Endodermal cell (in vitro differentiated cells): Measurements from ENCODE around the gene C12orf50. TPM values are rescaled to one million over a fixed set of nuclear protein-coding genes. Genes with fewer than 3 reads are reported as not detected.

Experiments
- DNase-seq: peaks from one replicate; pipeline ENCODE4 v3.0.0-alpha.2; 2017
- H3K27ac ChIP-seq: 2 replicates; pipeline ENCODE4 v1.5.1; 2013; ENCODE audit warnings: mild to moderate bottlenecking, low read depth, low read length, moderate library complexity
- H3K27me3 ChIP-seq: 2 replicates; pipeline ENCODE4 v1.6.1; 2013; ENCODE audit warnings: mild to moderate bottlenecking, low read length, moderate library complexity; ENCODE audit not compliant: insufficient read depth, control insufficient read depth, poor library complexity, severe bottlenecking
- H3K36me3 ChIP-seq: 2 replicates; pipeline ENCODE4 v1.7.0; 2013; ENCODE audit warnings: mild to moderate bottlenecking, low read length, moderate library complexity; ENCODE audit not compliant: control insufficient read depth, insufficient read depth
- H3K4me1 ChIP-seq: one replicate; pipeline ENCODE4 v1.7.0; 2013; ENCODE audit warnings: low read length; ENCODE audit not compliant: control insufficient read depth, insufficient read depth
- H3K4me3 ChIP-seq: 2 replicates; pipeline ENCODE4 v1.5.1; 2013; ENCODE audit warnings: mild to moderate bottlenecking, low read length, moderate library complexity
- H3K9ac ChIP-seq: 2 replicates; pipeline ENCODE4 v1.6.1; 2013; ENCODE audit warnings: mild to moderate bottlenecking, low read length, moderate library complexity; ENCODE audit not compliant: poor library complexity, severe bottlenecking; ENCODE audit errors: extremely low read depth
- H3K9me3 ChIP-seq: 2 replicates; pipeline ENCODE4 v1.6.1; 2013; ENCODE audit warnings: mild to moderate bottlenecking, low read length, moderate library complexity; ENCODE audit not compliant: control insufficient read depth
- H3K27ac Mint-ChIP-seq: 2 replicates; pipeline ENCODE4 v1.8.0; 2020; ENCODE audit warnings: mixed read lengths
- H3K27me3 Mint-ChIP-seq: 2 replicates; pipeline ENCODE4 v1.8.0; 2021; ENCODE audit warnings: mild to moderate bottlenecking, mixed read lengths; ENCODE audit not compliant: insufficient read depth
- H3K36me3 Mint-ChIP-seq: 2 replicates; pipeline ENCODE4 v1.8.0; 2020; ENCODE audit warnings: low read depth, mixed read lengths
- H3K4me1 Mint-ChIP-seq: 2 replicates; pipeline ENCODE4 v1.8.0; 2020; ENCODE audit warnings: mixed read lengths
- H3K4me3 Mint-ChIP-seq: 2 replicates; pipeline ENCODE4 v1.8.0; 2020; ENCODE audit warnings: mild to moderate bottlenecking, moderate library complexity, mixed read lengths
- H3K9me3 Mint-ChIP-seq: 2 replicates; pipeline ENCODE4 v1.8.0; 2020; ENCODE audit warnings: mild to moderate bottlenecking, mixed read lengths
- CTCF ChIP-seq: fragments of 200-600 bp; sonication (generic); conservative IDR thresholded peaks from 2 replicates; pipeline ENCODE4 v1.5.0; 2021; ENCODE audit warnings: antibody characterized with exemption, mild to moderate bottlenecking
- WGBS, 2 experiments: methylation state at CpG; one replicate each; pipeline versions ENCODE4 v1.1.5 to v1.1.7; 2013; ENCODE audit warnings: missing lambda C conversion rate in 2 of 2, mixed read lengths in 1 of 2; ENCODE audit not compliant: insufficient coverage in 1 of 2, insufficient read length in 1 of 2; 5-methylcytosine and 5-hydroxymethylcytosine counted together
- total RNA-seq, 2 donors: library from RNA; stranded (reverse); fragmentation: NEBNext Ultra II Directional in 1 of 2; extraction: Animal tissue kit (Norgen Biotek cat#: 25700) in 1 of 2; gene quantifications; 2 replicates in 1 of 2; 3 replicates in 1 of 2; pipeline ENCODE4 v1.2.1, GENCODE V29; 2021

Gene C12orf50
- total RNA-seq, 2 donors from 2014 or later: 0.09 TPM; not detected in 1

GRCh38 chr12:87988534-87988933 lies 40.7 kb downstream of the C12orf50 start:
- no peaks in the 10 kb centered on the region for H3K9me3 ChIP-seq

GRCh38 chr12:87985069-87985675 lies 44.0 kb downstream of the C12orf50 start:
- H3K27ac ChIP-seq: no peak overlapping the region
- no peaks in the 10 kb centered on the region for H3K27me3 Mint-ChIP-seq
- no peak overlapping the region for H3K9ac ChIP-seq
- H3K9me3 ChIP-seq: no peaks in the 10 kb centered on the region
- no peak overlapping the region for H3K4me3 ChIP-seq
- H3K36me3 ChIP-seq: no peaks in the 10 kb centered on the region
- H3K36me3 Mint-ChIP-seq: no peaks in the 10 kb centered on the region
- no peaks in the 10 kb centered on the region for H3K27me3 ChIP-seq
- no peak overlapping the region for H3K27ac Mint-ChIP-seq
- TF ChIP-seq CTCF: no peak
- DNase-seq: no peak
- no peak overlapping the region for H3K4me3 Mint-ChIP-seq
- 100% methylated on average over 1 of the region's 2 CpGs; no CpG with 5 or more reads in 1 of the 2 experiments for WGBS, 2 experiments
- H3K9me3 Mint-ChIP-seq: no peaks in the 10 kb centered on the region
- H3K4me1 ChIP-seq: no peaks in the 10 kb centered on the region
- no peaks in the 10 kb centered on the region for H3K4me1 Mint-ChIP-seq

More at GRCh38 chr12:87988534-87988933, 40.7 kb downstream of the C12orf50 start:
- Mint-ChIP-seq H3K4me3 (no peak overlapping the region), H3K27me3 (no peaks in the 10 kb centered on the region), H3K27ac (no peak overlapping the region), H3K36me3 (no peaks in the 10 kb centered on the region), H3K9me3 (no peaks in the 10 kb centered on the region), H3K4me1 (no peaks in the 10 kb centered on the region)
- TF ChIP-seq CTCF: no peak
- Histone ChIP-seq H3K4me3 (no peak overlapping the region), H3K36me3 (no peaks in the 10 kb centered on the region), H3K4me1 (no peaks in the 10 kb centered on the region), H3K27me3 (no peaks in the 10 kb centered on the region), H3K27ac (no peak overlapping the region), H3K9ac (no peak overlapping the region)
- 100% methylated on average over 1 to 2 of the region's 2 CpGs for WGBS, 2 experiments
- DNase-seq: no peak

- Mint-ChIP-seq H3K27me3 (no peaks in the 10 kb centered on the region), H3K36me3 (no peaks in the 10 kb centered on the region)
- no peak overlapping the region for H3K27ac ChIP-seq
Observed at GRCh38 chr12:87982208-87982607, 47.0 kb downstream of the C12orf50 start.

More at GRCh38 chr12:87982208-87982607, 47.0 kb downstream of the C12orf50 start:
- H3K4me1 ChIP-seq: no peaks in the 10 kb centered on the region
- TF ChIP-seq CTCF: no peak
- Mint-ChIP-seq H3K4me3 (no peak overlapping the region), H3K9me3 (no peaks in the 10 kb centered on the region), H3K27ac (no peak overlapping the region), H3K4me1 (no peaks in the 10 kb centered on the region)
- H3K4me3 ChIP-seq: no peak overlapping the region
- H3K27me3 ChIP-seq: no peaks in the 10 kb centered on the region
- no peaks in the 10 kb centered on the region for H3K36me3 ChIP-seq
- 95% methylated on average over 1 of the region's 1 CpG; no CpG with 5 or more reads in 1 of the 2 experiments for WGBS, 2 experiments
- no peaks in the 10 kb centered on the region for H3K9me3 ChIP-seq
- no peak overlapping the region for H3K9ac ChIP-seq
- no peak for DNase-seq
